OCI-LY7 (cell line): ENCODE data around the gene RNF212B. TPM values are rescaled to one million over a fixed set of nuclear protein-coding genes. Genes with fewer than 3 reads are reported as not detected.

ENCODE experiments used
- BruUV-seq: library from RNA; stranded (reverse); fragments of 400-500 nt; replicated peaks from 2 replicates; lab custom pipeline; 2021; lab: Mats Ljungman, UMichigan
- CTCF ChIA-PET: fragments of 300-600 bp; sonication (Branson Sonifier 250); formaldehyde crosslinking; loops from one replicate; lab custom pipeline; 2022; ENCODE audit warnings: antibody characterized with exemption; ENCODE audit not compliant: unreplicated experiment; lab: Charles Lee
- POLR2A ChIA-PET: fragments of 300-600 bp; sonication (Branson Sonifier 250); formaldehyde crosslinking; loops from one replicate; lab custom pipeline; 2022; ENCODE audit warnings: antibody characterized with exemption; lab: Charles Lee
- DNase-seq: peaks from one replicate; pipeline ENCODE4 v3.0.0-alpha.2; 2015; ENCODE audit warnings: low spot score
- H2AFZ ChIP-seq: fragments of 200-600 bp; sonication (generic), shearing (Covaris generic); 2 replicates; pipeline ENCODE4 v1.6.1; 2014; ENCODE audit warnings: mild to moderate bottlenecking, antibody characterized with exemption, low read length, moderate library complexity
- H3K27ac ChIP-seq: fragments of 200-600 bp; sonication (generic); 2 replicates; pipeline ENCODE4 v1.5.1; 2014; ENCODE audit warnings: mixed run types, low read depth, mild to moderate bottlenecking, moderate library complexity, low read length, inconsistent platforms; ENCODE audit not compliant: poor library complexity, severe bottlenecking
- H3K36me3 ChIP-seq: fragments of 200-600 bp; sonication (generic); 2 replicates; pipeline ENCODE4 v1.6.1; 2014; ENCODE audit warnings: mild to moderate bottlenecking, antibody characterized with exemption, low read length, moderate library complexity, mixed read lengths; ENCODE audit not compliant: insufficient read depth
- H3K4me1 ChIP-seq: fragments of 200-600 bp; sonication (generic); 2 replicates; pipeline ENCODE4 v1.5.1; 2014; ENCODE audit warnings: mild to moderate bottlenecking, low read length; ENCODE audit not compliant: insufficient read depth, poor library complexity, severe bottlenecking
- H3K4me2 ChIP-seq: fragments of 200-600 bp; sonication (generic); 2 replicates; pipeline ENCODE4 v1.6.1; 2014; ENCODE audit warnings: mild to moderate bottlenecking, low read length
- H3K4me3 ChIP-seq: fragments of 200-600 bp; sonication (generic); 2 replicates; pipeline ENCODE4 v1.5.1; 2014; ENCODE audit warnings: mild to moderate bottlenecking, low read depth, low read length; ENCODE audit not compliant: poor library complexity, severe bottlenecking
- H3K79me2 ChIP-seq: fragments of 200-600 bp; sonication (generic); 2 replicates; pipeline ENCODE4 v1.6.1; 2016; ENCODE audit warnings: low read depth, mild to moderate bottlenecking, low read length, moderate library complexity, mixed read lengths; ENCODE audit not compliant: insufficient read depth
- H3K9me2 ChIP-seq: fragments of 200-600 bp; sonication (generic); 2 replicates; pipeline ENCODE4 v1.6.1; 2016; ENCODE audit warnings: mild to moderate bottlenecking, low read length, mixed read lengths; ENCODE audit not compliant: insufficient read depth
- H3K9me3 ChIP-seq: fragments of 200-600 bp; sonication (generic); 2 replicates; pipeline ENCODE4 v1.6.1; 2014; ENCODE audit warnings: mild to moderate bottlenecking, mixed run types, low read length, mixed read lengths
- H4K20me1 ChIP-seq: fragments of 200-600 bp; sonication (generic); 2 replicates; pipeline ENCODE4 v1.6.1; 2014; ENCODE audit warnings: mild to moderate bottlenecking, antibody characterized with exemption, low read length, moderate library complexity, mixed read lengths; ENCODE audit not compliant: insufficient read depth
- CTCF ChIP-seq: fragments of 200-600 bp; sonication (generic); conservative IDR thresholded peaks from 2 replicates; pipeline ENCODE4 v1.5.1; 2014; ENCODE audit warnings: mild to moderate bottlenecking, antibody characterized with exemption, low read length, moderate library complexity, mixed read lengths
- EZH2phosphoT487 ChIP-seq: fragments of 200-600 bp; sonication (generic); IDR thresholded peaks from 2 replicates; pipeline ENCODE4 v1.6.1; 2018; ENCODE audit warnings: low read depth, borderline replicate concordance, mild to moderate bottlenecking, mixed run types, antibody characterized with exemption, low read length, moderate library complexity, mixed read lengths
- intact Hi-C: fragments of 100-400 bp; cut with micrococcal nuclease; formaldehyde crosslinking; loops from one replicate; pipeline ENCODE4 v1.10.0; 2022; ENCODE audit not compliant: unreplicated experiment
- total RNA-seq, 2 experiments: library from RNA; depleted of rRNA in 1 of 2; stranded (reverse); fragments of >200 nt in 1 of 2; shearing (Covaris generic) in 1 of 2; gene quantifications; 2 replicates each; pipeline ENCODE4 v1.2.3, GENCODE V29; 2014 to 2022

RNF212B gene
- total RNA-seq, 2 experiments from 2014 or later = not detected

GRCh38 chr14:23319746-23320583 lies 82.2 kb downstream of the RNF212B start:
- Histone ChIP-seq H3K4me2 (peak overlapping the region; percentile 86), H3K36me3 (peaks cover 30% of the 10 kb centered on the region), H3K9me2 (no peaks in the 10 kb centered on the region), H2AFZ (peak overlapping the region; percentile 75; the same call in 1 of the 2 replicates), H4K20me1 (peaks cover 13% of the 10 kb centered on the region; the same call in 1 of the 2 replicates), H3K79me2 (peaks cover 23% of the 10 kb centered on the region), H3K4me1 (peaks cover 27% of the 10 kb centered on the region), H3K9me3 (no peaks in the 10 kb centered on the region), H3K4me3 (peak overlapping the region; percentile 79), H3K27ac (peak overlapping the region; percentile 83)
- intact Hi-C loops = loop anchor here (2.0 to 5.0 kb wide), 3 partner anchors 13 to 237 kb away; partner anchors contain the start of genes BCL2L2, NGDN and THTPA
- ChIA-PET CTCF (interaction anchor here (0.7 to 2.0 kb wide), 8 partner anchors 12 to 249 kb away, joined by 3 to 9 read pairs (median 4); partner anchors contain the start of genes ACIN1, BCL2L2, HOMEZ and PPP1R3E), POLR2A (interaction anchor here (0.6 to 5.7 kb wide), 14 partner anchors 9 to 814 kb away, joined by 3 to 122 read pairs (median 5); partner anchors contain the start of genes ACIN1, BCL2L2, C14orf119 and PPP1R3E)
- DNase-seq = no peak
- no TSS peak for BruUV-seq
- TF ChIP-seq CTCF = no peak
- no peak for TF ChIP-seq EZH2phosphoT487

- H3K4me3 ChIP-seq = peak within 1 kb of the TSS; percentile 99
- peaks cover 27% of the 10 kb centered on the region for H3K4me1 ChIP-seq
- peaks cover 23% of the 10 kb centered on the region for H3K79me2 ChIP-seq
- peak within 1 kb of the TSS; percentile 75; the same call in 1 of the 2 replicates for H2AFZ ChIP-seq
- TF ChIP-seq EZH2phosphoT487 (no peak), CTCF (no peak)
- H3K36me3 ChIP-seq = peaks cover 40% of the 10 kb centered on the region
- DNase-seq = peak; percentile 100
- TSS peak; percentile 98 for BruUV-seq
- ChIA-PET CTCF (interaction anchor here (0.5 to 2.0 kb wide), 14 partner anchors 10 to 663 kb away, joined by 3 to 9 read pairs (median 4); partner anchors contain the start of genes ACIN1, BCL2L2, HOMEZ and PPP1R3E), POLR2A (interaction anchor here (0.6 to 5.7 kb wide), 19 partner anchors 10 to 940 kb away, joined by 3 to 122 read pairs (median 4); partner anchors contain the start of genes ACIN1, BCL2L2, C14orf119 and PPP1R3E)
- peak within 1 kb of the TSS; percentile 83 for H3K27ac ChIP-seq
- no peaks in the 10 kb centered on the region for H3K9me3 ChIP-seq
- peak within 1 kb of the TSS; percentile 86 for H3K4me2 ChIP-seq
- intact Hi-C loops = loop anchor here (1.0 to 5.0 kb wide), 4 partner anchors 14 to 236 kb away; partner anchors contain the start of genes BCL2L2, NGDN and THTPA
- peaks cover 13% of the 10 kb centered on the region; the same call in 1 of the 2 replicates for H4K20me1 ChIP-seq
- H3K9me2 ChIP-seq = no peaks in the 10 kb centered on the region
Observed at GRCh38 chr14:23320584-23321571, 83.1 kb downstream of the RNF212B start, which contains the start of gene PABPN1. Gene PABPN1, plus strand, starts transcription at chr14:23321457. Its CDS starts 13 bp downstream, at chr14:23321470.
